K562 (cell line): ENCODE results near the gene SLC20A1. TPM values are rescaled to one million over a fixed set of nuclear protein-coding genes. Genes with fewer than 3 reads are reported as not detected.

ENCODE experiments used
- CHD7 ChIP-seq: fragments of 200-600 bp; sonication (generic); IDR thresholded peaks from one replicate; pipeline ENCODE4 v1.6.1; 2012; ENCODE audit warnings: mild to moderate bottlenecking, low read depth, low read length, inconsistent platforms
- RBM39 ChIP-seq: fragments of 200-400 bp; formaldehyde crosslinking; optimal IDR thresholded peaks from 2 replicates; pipeline ENCODE3; 2018; ENCODE audit warnings: low read depth, low read length
- VEZF1 ChIP-seq: fragments of 200-800 bp; sonication (Bioruptor generic); IDR thresholded peaks from 2 replicates; pipeline ENCODE4 v1.6.1; 2017; ENCODE audit warnings: missing genetic modification characterization, missing compliant biosample characterization
- ZNF445 ChIP-seq: fragments of 250-450 bp; sonication (Bioruptor Pico); IDR thresholded peaks from 2 replicates; pipeline ENCODE4 v1.4.0; 2020; ENCODE audit warnings: low read depth, mild to moderate bottlenecking, moderate library complexity
- polyA plus RNA-seq, 8 experiments: library from polyadenylated mRNA; depleted of rRNA in 4 of 8; stranded (reverse) in 5 of 8; unstranded in 3 of 8; fragments of >200 nt; fragmentation: Nextera tagmentation in 2 of 8; fragmentation: Illumina TruSeq in 1 of 8; extraction: Ambion mirVana in 2 of 8; extraction: Trizol in 1 of 8; gene quantifications; 2 replicates each; pipeline versions ENCODE4 v1.2.1 to v1.2.3, GENCODE V29; 2011 to 2014; ENCODE audit warnings: inconsistent platforms in 1 of 8, missing spikeins in 1 of 8
- total RNA-seq, 7 experiments: library from RNA; depleted of rRNA in 6 of 7; stranded (reverse); fragments of >200 nt in 6 of 7; fragmentation: Illumina TruSeq in 2 of 7; extraction: Trizol in 2 of 7; gene quantifications; 2 replicates each; pipeline versions ENCODE4 v1.2.1 to v1.2.3, GENCODE V29; 2011 to 2021; ENCODE audit warnings: low replicate concordance in 1 of 7

Gene SLC20A1
- total and polyA plus RNA-seq, 9 of the 15 experiments (the other 6 are each of a cell fraction or from before 2014, with no cell fraction given) = 53.8 to 150 (median 74.7) TPM

GRCh38 chr2:112658301-112658700, 12.6 kb downstream of the SLC20A1 start (continued):
- TF ChIP-seq CHD7 (no peak), ZNF445 (CRISPR knock-in tag) (no peak), RBM39 (no peak), VEZF1 (0 out of 2 replicates have a peak, but pooled peaks have one; percentile 5)
